Mesendoderm (in vitro differentiated cells): ENCODE results near the gene FAM131A.
A peak's percentile ranks its signal among the peaks of the same experiment; 100 is the strongest.

Experiments
- DNase-seq: peaks from one replicate; pipeline ENCODE4 v3.0.0; 2013
- H2AK5ac ChIP-seq: 2 replicates; pipeline ENCODE4 v1.6.1; 2013; ENCODE audit warnings: low read length, inconsistent platforms
- H2BK120ac ChIP-seq: 2 replicates; pipeline ENCODE4 v1.6.1; 2013; ENCODE audit warnings: low read depth, mild to moderate bottlenecking, low read length, moderate library complexity, mixed read lengths
- H2BK15ac ChIP-seq: replicated peaks from 2 replicates; pipeline ENCODE4 v1.6.1; 2013; ENCODE audit warnings: low read depth, mild to moderate bottlenecking, moderate library complexity
- H2BK5ac ChIP-seq: 2 replicates; pipeline ENCODE4 v1.6.1; 2013; ENCODE audit warnings: low read length, inconsistent platforms
- H3K18ac ChIP-seq: 2 replicates; pipeline ENCODE4 v1.6.1; 2013; ENCODE audit warnings: mild to moderate bottlenecking, low read length, mixed read lengths
- H3K23ac ChIP-seq: one replicate; pipeline ENCODE4 v1.6.1; 2013; ENCODE audit warnings: low read length
- H3K27ac ChIP-seq: 2 replicates; pipeline ENCODE4 v1.5.1; 2013; ENCODE audit warnings: low read depth, mild to moderate bottlenecking, inconsistent platforms, low read length, moderate library complexity
- H3K27me3 ChIP-seq: 2 replicates; pipeline ENCODE4 v1.6.1; 2013; ENCODE audit warnings: low read length, control low read depth, mild to moderate bottlenecking, inconsistent platforms; ENCODE audit not compliant: insufficient read depth, poor library complexity
- H3K36me3 ChIP-seq: 2 replicates; pipeline ENCODE4 v1.6.1; 2013; ENCODE audit warnings: low read length, inconsistent platforms; ENCODE audit not compliant: control insufficient read depth, insufficient read depth
- H3K4ac ChIP-seq: one replicate; pipeline ENCODE4 v1.6.1; 2013; ENCODE audit warnings: low read depth, mild to moderate bottlenecking, low read length, moderate library complexity
- H3K4me1 ChIP-seq: 2 replicates; pipeline ENCODE4 v1.6.1; 2013; ENCODE audit warnings: low read depth, low read length, inconsistent platforms; ENCODE audit not compliant: control insufficient read depth
- H3K4me2 ChIP-seq: 2 replicates; pipeline ENCODE4 v1.6.1; 2013; ENCODE audit warnings: low read length
- H3K4me3 ChIP-seq: 2 replicates; pipeline ENCODE4 v1.5.1; 2013; ENCODE audit warnings: mild to moderate bottlenecking, low read length
- H3K56ac ChIP-seq: one replicate; pipeline ENCODE4 v1.6.1; 2013; ENCODE audit warnings: low read length
- H3K79me1 ChIP-seq: 2 replicates; pipeline ENCODE4 v1.6.1; 2013; ENCODE audit warnings: low read length, inconsistent platforms
- H3K79me2 ChIP-seq: 2 replicates; pipeline ENCODE4 v1.6.1; 2013; ENCODE audit warnings: mild to moderate bottlenecking, low read length; ENCODE audit not compliant: control insufficient read depth, insufficient read depth
- H3K9ac ChIP-seq: 2 replicates; pipeline ENCODE4 v1.6.1; 2013; ENCODE audit warnings: low read length, inconsistent platforms
- H4K5ac ChIP-seq: one replicate; pipeline ENCODE4 v1.6.1; 2013; ENCODE audit warnings: low read length
- H4K8ac ChIP-seq: one replicate; pipeline ENCODE4 v1.6.1; 2013; ENCODE audit warnings: low read depth, mild to moderate bottlenecking, control low read depth, low read length, moderate library complexity
- WGBS: extraction: QIAGEN DNeasy Blood & Tissue Kit; methylation state at CpG from one replicate; pipeline ENCODE4 v1.1.7; 2013; ENCODE audit warnings: low lambda C conversion rate, missing lambda C conversion rate; ENCODE audit not compliant: insufficient coverage; ENCODE audit errors: extremely low coverage; 5-methylcytosine and 5-hydroxymethylcytosine counted together

Gene FAM131A

DNA sequence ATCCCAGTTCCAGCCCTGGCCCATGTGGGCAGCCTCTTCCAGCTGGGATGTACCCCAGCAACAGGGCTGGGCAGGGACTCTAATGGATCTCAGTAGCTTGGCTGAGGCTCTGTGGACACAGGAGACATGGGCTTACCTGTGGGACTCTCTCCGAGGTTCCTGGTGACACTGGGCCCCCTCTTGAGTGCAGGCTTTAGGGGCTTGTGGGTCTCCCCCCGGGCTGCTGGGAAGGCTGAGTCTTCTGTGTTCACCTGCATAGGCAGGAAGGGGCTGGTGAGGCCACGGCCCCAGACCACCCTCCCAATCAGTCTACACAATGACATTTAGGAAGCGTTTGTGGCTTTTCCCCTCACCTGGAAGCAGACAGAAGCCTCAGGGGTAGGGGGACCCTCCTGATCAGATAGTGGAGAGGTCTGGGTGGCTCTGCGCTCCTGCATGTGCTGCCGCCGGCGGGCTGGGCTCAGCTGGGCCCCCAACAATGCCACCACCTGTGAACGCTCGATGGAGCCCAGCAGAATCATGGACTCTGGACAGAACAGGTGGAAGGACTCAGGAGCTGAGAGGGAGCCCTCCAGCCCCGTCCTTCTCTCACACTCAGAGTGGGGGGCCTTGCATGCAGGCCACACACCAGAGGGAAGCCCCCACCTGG lies 15.6 kb downstream of the FAM131A start:
- Histone ChIP-seq H3K4me2 (no peak overlapping the region), H2AK5ac (no peak overlapping the region), H3K23ac (no peak overlapping the region), H4K8ac (no peak overlapping the region), H3K4me3 (no peak overlapping the region), H3K9ac (no peak overlapping the region), H3K18ac (no peak overlapping the region), H3K79me1 (no peaks in the 10 kb centered on the region), H3K4me1 (peaks cover 3% of the 10 kb centered on the region), H3K79me2 (no peaks in the 10 kb centered on the region), H4K5ac (no peak overlapping the region), H3K36me3 (peaks cover 4% of the 10 kb centered on the region), H3K56ac (no peak overlapping the region), H3K27me3 (no peaks in the 10 kb centered on the region), H3K27ac (no peak overlapping the region), H3K4ac (no peak overlapping the region), H2BK120ac (no peak overlapping the region), H2BK5ac (no peak overlapping the region), H2BK15ac (no peak overlapping the region)
- WGBS = no CpG with 5 or more reads among the region's 11 CpGs
- DNase-seq = no peak

DNA sequence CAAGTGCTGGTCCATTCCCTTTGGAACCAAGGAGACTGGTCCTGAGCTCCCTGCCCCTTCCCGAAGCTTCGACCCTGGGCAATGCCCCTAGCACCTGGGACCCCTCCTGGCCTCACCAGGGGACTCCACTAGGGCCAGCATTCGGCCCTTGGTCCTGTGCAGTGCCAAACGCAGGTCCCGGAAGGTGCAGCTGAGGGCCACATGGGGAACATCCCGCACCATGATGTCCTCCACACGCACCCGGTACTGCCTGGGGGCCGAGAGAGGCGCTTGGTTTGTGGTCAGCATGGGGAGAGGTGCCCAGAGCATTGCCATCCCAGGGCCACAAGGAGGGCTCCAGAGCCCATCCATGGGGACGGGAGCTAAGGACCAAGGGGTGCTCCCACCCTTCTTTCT lies 16.1 kb downstream of the FAM131A start:
- Histone ChIP-seq H3K4me3 (no peak overlapping the region), H3K36me3 (peaks cover 4% of the 10 kb centered on the region), H2AK5ac (no peak overlapping the region), H3K23ac (no peak overlapping the region), H2BK120ac (no peak overlapping the region), H4K5ac (no peak overlapping the region), H3K56ac (no peak overlapping the region), H3K4me1 (peaks cover 3% of the 10 kb centered on the region), H3K18ac (no peak overlapping the region), H3K79me1 (no peaks in the 10 kb centered on the region), H3K79me2 (no peaks in the 10 kb centered on the region), H2BK15ac (no peak overlapping the region), H2BK5ac (no peak overlapping the region), H3K4me2 (no peak overlapping the region), H3K4ac (no peak overlapping the region), H3K27ac (no peak overlapping the region), H3K9ac (no peak overlapping the region), H3K27me3 (no peaks in the 10 kb centered on the region), H4K8ac (no peak overlapping the region)
- DNase-seq = no peak
- no CpG with 5 or more reads among the region's 11 CpGs for WGBS

GRCh38 chr3:184354121-184354728 lies 16.8 kb downstream of the FAM131A start:
- Histone ChIP-seq H3K4ac (no peak overlapping the region), H2BK120ac (no peak overlapping the region), H2BK5ac (no peak overlapping the region), H3K56ac (no peak overlapping the region), H3K79me2 (no peaks in the 10 kb centered on the region), H3K4me3 (no peak overlapping the region), H3K18ac (no peak overlapping the region), H3K79me1 (no peaks in the 10 kb centered on the region), H4K5ac (no peak overlapping the region), H3K23ac (no peak overlapping the region), H2AK5ac (no peak overlapping the region), H3K4me1 (peaks cover 3% of the 10 kb centered on the region), H3K27ac (no peak overlapping the region), H4K8ac (no peak overlapping the region), H3K9ac (no peak overlapping the region), H3K36me3 (peaks cover 4% of the 10 kb centered on the region), H3K4me2 (no peak overlapping the region), H3K27me3 (no peaks in the 10 kb centered on the region), H2BK15ac (no peak overlapping the region)
- WGBS = no CpG with 5 or more reads among the region's 18 CpGs
- DNase-seq = peak; percentile 55

DNA sequence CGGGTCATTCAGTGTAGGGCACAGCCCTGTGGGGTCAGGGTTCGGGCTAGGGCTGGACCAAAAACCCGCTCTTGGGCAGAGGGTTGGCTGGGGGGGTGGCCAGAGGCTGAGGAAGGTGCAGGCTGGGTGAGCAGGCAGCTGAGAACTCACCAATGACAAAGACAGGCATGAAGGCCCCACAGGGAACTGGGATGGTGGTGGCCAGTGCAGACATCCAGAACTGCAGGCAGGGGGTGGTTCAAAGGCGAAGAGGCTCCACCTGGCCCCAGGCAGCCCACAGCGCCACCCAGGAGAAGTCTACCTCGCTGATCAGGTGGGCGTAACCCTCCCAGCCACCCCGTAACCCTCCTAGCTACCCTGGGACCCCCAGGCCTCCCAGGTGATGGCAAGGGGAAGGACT lies 17.4 kb downstream of the FAM131A start:
- Histone ChIP-seq H3K36me3 (peaks cover 4% of the 10 kb centered on the region), H2BK15ac (no peak overlapping the region), H3K4me2 (no peak overlapping the region), H3K18ac (no peak overlapping the region), H4K5ac (no peak overlapping the region), H3K27ac (no peak overlapping the region), H2AK5ac (no peak overlapping the region), H4K8ac (no peak overlapping the region), H3K27me3 (no peaks in the 10 kb centered on the region), H3K4ac (no peak overlapping the region), H3K56ac (no peak overlapping the region), H3K79me2 (no peaks in the 10 kb centered on the region), H2BK5ac (no peak overlapping the region), H3K79me1 (no peaks in the 10 kb centered on the region), H3K9ac (no peak overlapping the region), H2BK120ac (no peak overlapping the region), H3K4me1 (peaks cover 5% of the 10 kb centered on the region), H3K4me3 (no peak overlapping the region), H3K23ac (no peak overlapping the region)
- DNase-seq = no peak
- WGBS = no CpG with 5 or more reads among the region's 8 CpGs

GRCh38 chr3:184355261-184356040 lies 18.1 kb downstream of the FAM131A start:
- Histone ChIP-seq H3K4me1 (peaks cover 10% of the 10 kb centered on the region), H3K36me3 (peaks cover 4% of the 10 kb centered on the region), H2BK120ac (no peak overlapping the region), H3K18ac (no peak overlapping the region), H3K4ac (no peak overlapping the region), H3K27me3 (no peaks in the 10 kb centered on the region), H3K4me2 (no peak overlapping the region), H4K5ac (no peak overlapping the region), H3K79me1 (peaks cover 2% of the 10 kb centered on the region), H3K23ac (no peak overlapping the region), H2BK5ac (no peak overlapping the region), H3K27ac (no peak overlapping the region), H3K4me3 (no peak overlapping the region), H3K9ac (no peak overlapping the region), H3K56ac (no peak overlapping the region), H3K79me2 (no peaks in the 10 kb centered on the region), H2AK5ac (no peak overlapping the region), H2BK15ac (no peak overlapping the region), H4K8ac (no peak overlapping the region)
- WGBS = no CpG with 5 or more reads among the region's 18 CpGs
- no peak for DNase-seq
